Measurements from ENCODE around the gene SNX1. TPM values are rescaled to one million over a fixed set of nuclear protein-coding genes. Genes with fewer than 3 reads are reported as not detected.

SNX1 gene
- total RNA-seq, 5 donors from 2014 or later (not counting 1 experiment from before 2014, with no cell fraction given): 98.8 to 168 (median 152) TPM

- POLR2A ChIA-PET: no interaction called here
- peak overlapping the region in 1 of 2 donors; percentile 16 for H3K27ac Mint-ChIP-seq
- H3K4me3 Mint-ChIP-seq: peak overlapping the region in 2 of 3 donors; percentile 31 to 47
- CTCF ChIA-PET: interaction anchor here (0.6 to 0.7 kb wide), 3 partner anchors 12 to 503 kb away, joined by 3 read pairs; no protein-coding TSS in a partner anchor
- Histone ChIP-seq H3K4me3 (ENCODE audit: control insufficient read depth in 1 of 2, extremely low read depth in 1 of 2, low read length in 1 of 2) (no peak overlapping the region), H3K27ac (ENCODE audit: low read length) (no peak overlapping the region), H3K9me3 (no peaks in the 10 kb centered on the region), H3K27me3 (replicated peaks in 1 of 2; ENCODE audit: control insufficient read depth in 2 of 2, extremely low read depth in 1 of 2, insufficient read depth in 2 of 2, low read length in 1 of 2) (peaks cover 0 to 33% of the 10 kb centered on the region in 2 experiments), H3K4me1 (ENCODE audit: control insufficient read depth in 1 of 2, extremely low read depth in 1 of 2, insufficient read depth in 2 of 2, low read length in 2 of 2) (peaks cover 7 to 44% of the 10 kb centered on the region in 2 experiments), H3K36me3 (ENCODE audit: control insufficient read depth in 2 of 2, extremely low read depth in 1 of 2, insufficient read depth in 1 of 2, low read length in 1 of 2) (peaks cover 8 to 9% of the 10 kb centered on the region in 2 donors)
- WGBS (ENCODE audit: insufficient coverage): 90% methylated on average over 5 of the region's 9 CpGs
- no peak for DNase-seq
- H3K4me1 Mint-ChIP-seq: peaks cover 27 to 32% (median 32%) of the 10 kb centered on the region in 3 donors
- peaks cover 3% of the 10 kb centered on the region for H3K36me3 Mint-ChIP-seq
- no peak for ATAC-seq (replicated peaks in 1 of 4)
- no peaks in the 10 kb centered on the region for H3K9me3 Mint-ChIP-seq
- H3K27me3 Mint-ChIP-seq: peaks cover 7 to 14% of the 10 kb centered on the region in 2 donors
These were observed 54.3 kb downstream of the SNX1 start for GRCh38 chr15:64149893-64150578.

GRCh38 chr15:64151727-64152506 lies 56.1 kb downstream of the SNX1 start, which contains the start of gene SNX22:
Gene SNX22, plus strand, starts transcription at chr15:64151731. Its CDS starts 45 bp downstream, at chr15:64151776.
- no peaks in the 10 kb centered on the region for H3K9me3 Mint-ChIP-seq
- DNase-seq: peak in 16 of 35 experiments; percentile 21 to 60 (median 32)
- 1% methylated on average over 70 of the region's 83 CpGs for WGBS (ENCODE audit: insufficient coverage)
- H3K27ac ChIP-seq (ENCODE audit: low read length): no peak within 1 kb of the TSS
- peak; percentile 12 to 34 (median 30) for ATAC-seq (replicated peaks in 1 of 4)
- peaks cover 11% of the 10 kb centered on the region for H3K36me3 Mint-ChIP-seq
- H3K27me3 ChIP-seq (replicated peaks in 1 of 2; ENCODE audit: control insufficient read depth in 2 of 2, extremely low read depth in 1 of 2, insufficient read depth in 2 of 2, low read length in 1 of 2): peaks cover 0 to 33% of the 10 kb centered on the region in 2 experiments
- no peaks in the 10 kb centered on the region for H3K9me3 ChIP-seq
- peak within 1 kb of the TSS; percentile 42 to 67 for H3K4me3 ChIP-seq (ENCODE audit: control insufficient read depth in 1 of 2, extremely low read depth in 1 of 2, low read length in 1 of 2)
- H3K4me1 ChIP-seq (ENCODE audit: control insufficient read depth in 1 of 2, extremely low read depth in 1 of 2, insufficient read depth in 2 of 2, low read length in 2 of 2): peaks cover 7 to 44% of the 10 kb centered on the region in 2 experiments
- peak within 1 kb of the TSS in 1 of 2 donors; percentile 28 for H3K27ac Mint-ChIP-seq
- H3K36me3 ChIP-seq (ENCODE audit: control insufficient read depth in 2 of 2, extremely low read depth in 1 of 2, insufficient read depth in 1 of 2, low read length in 1 of 2): peaks cover 11 to 26% of the 10 kb centered on the region in 2 donors
- peaks cover 27 to 35% (median 32%) of the 10 kb centered on the region in 3 donors for H3K4me1 Mint-ChIP-seq
- H3K4me3 Mint-ChIP-seq: peak within 1 kb of the TSS; percentile 62 to 79 (median 76)
- ChIA-PET POLR2A (no interaction called here), CTCF (no interaction called here)
- peaks cover 7 to 14% of the 10 kb centered on the region in 2 donors for H3K27me3 Mint-ChIP-seq

GRCh38 chr15:64152507-64153387 lies 57.0 kb downstream of the SNX1 start:
- no peaks in the 10 kb centered on the region for H3K9me3 ChIP-seq
- Mint-ChIP-seq H3K4me1 (peaks cover 28 to 37% (median 32%) of the 10 kb centered on the region in 3 donors), H3K27ac (no peak overlapping the region), H3K4me3 (peak overlapping the region; percentile 49 to 79 (median 54)), H3K27me3 (peaks cover 7 to 14% of the 10 kb centered on the region in 2 donors), H3K9me3 (no peaks in the 10 kb centered on the region), H3K36me3 (peaks cover 18% of the 10 kb centered on the region)
- peaks cover 7 to 44% of the 10 kb centered on the region in 2 experiments for H3K4me1 ChIP-seq (ENCODE audit: control insufficient read depth in 1 of 2, extremely low read depth in 1 of 2, insufficient read depth in 2 of 2, low read length in 2 of 2)
- H3K27me3 ChIP-seq (replicated peaks in 1 of 2; ENCODE audit: control insufficient read depth in 2 of 2, extremely low read depth in 1 of 2, insufficient read depth in 2 of 2, low read length in 1 of 2): peaks cover 0 to 33% of the 10 kb centered on the region in 2 experiments
- H3K4me3 ChIP-seq (ENCODE audit: control insufficient read depth in 1 of 2, extremely low read depth in 1 of 2, low read length in 1 of 2): peak overlapping the region in 1 of 2 donors; percentile 44
- ChIA-PET CTCF (interaction anchor here (0.6 to 1.3 kb wide), 12 partner anchors 9 to 552 kb away, joined by 3 to 5 read pairs (median 3); partner anchors contain the start of genes SNX1 (in 1 of the 2) and TRIP4 (in 1 of the 2)), POLR2A (no interaction called here)
- 31% methylated on average over 22 of the region's 27 CpGs for WGBS (ENCODE audit: insufficient coverage)
- peaks cover 16 to 34% of the 10 kb centered on the region in 2 donors for H3K36me3 ChIP-seq (ENCODE audit: control insufficient read depth in 2 of 2, extremely low read depth in 1 of 2, insufficient read depth in 1 of 2, low read length in 1 of 2)
- peak in 4 of 35 experiments; percentile 8 to 32 (median 16) for DNase-seq
- no peak overlapping the region for H3K27ac ChIP-seq (ENCODE audit: low read length)
- peak in 1 of 4 experiments; percentile 5 for ATAC-seq (replicated peaks in 1 of 4)

- DNase-seq (peak; percentile 75 to 95 (median 88)), ATAC-seq (replicated peaks in 1 of 4) (peak; percentile 87 to 93 (median 90))
- peak overlapping the region; percentile 49 to 79 (median 54) for H3K4me3 Mint-ChIP-seq
- Histone ChIP-seq H3K36me3 (ENCODE audit: control insufficient read depth in 2 of 2, extremely low read depth in 1 of 2, insufficient read depth in 1 of 2, low read length in 1 of 2) (peaks cover 16 to 44% of the 10 kb centered on the region in 2 donors), H3K4me1 (ENCODE audit: control insufficient read depth in 1 of 2, extremely low read depth in 1 of 2, insufficient read depth in 2 of 2, low read length in 2 of 2) (peaks cover 7 to 51% of the 10 kb centered on the region in 2 experiments), H3K27ac (ENCODE audit: low read length) (no peak overlapping the region), H3K9me3 (no peaks in the 10 kb centered on the region), H3K4me3 (ENCODE audit: control insufficient read depth in 1 of 2, extremely low read depth in 1 of 2, low read length in 1 of 2) (no peak overlapping the region), H3K27me3 (replicated peaks in 1 of 2; ENCODE audit: control insufficient read depth in 2 of 2, extremely low read depth in 1 of 2, insufficient read depth in 2 of 2, low read length in 1 of 2) (peaks cover 0 to 33% of the 10 kb centered on the region in 2 experiments)
- peak overlapping the region in 1 of 2 donors; percentile 34 for H3K27ac Mint-ChIP-seq
- H3K9me3 Mint-ChIP-seq: no peaks in the 10 kb centered on the region
- CTCF ChIA-PET: interaction anchor here (0.6 to 1.3 kb wide), 14 partner anchors 8 to 861 kb away, joined by 3 to 5 read pairs (median 3); partner anchors contain the start of genes SNX1 (in 1 of the 2) and TRIP4 (in 1 of the 2)
- WGBS (ENCODE audit: insufficient coverage): 25% methylated on average over 4 of the region's 12 CpGs
- peaks cover 7 to 14% of the 10 kb centered on the region in 2 donors for H3K27me3 Mint-ChIP-seq
- H3K36me3 Mint-ChIP-seq: peaks cover 26% of the 10 kb centered on the region
- H3K4me1 Mint-ChIP-seq: peaks cover 34 to 43% (median 42%) of the 10 kb centered on the region in 3 donors
- POLR2A ChIA-PET: interaction anchor here in 1 of 2 donors (0.6 kb wide), 1 partner anchor 79 kb away, joined by 3 read pairs; no protein-coding TSS in a partner anchor
These were observed 57.9 kb downstream of the SNX1 start for GRCh38 chr15:64153480-64154367.

All from T-cell (primary cell).